Endothelial cell of umbilical vein (primary cell): ENCODE data around the gene PDE10A. TPM values are rescaled to one million over a fixed set of nuclear protein-coding genes. Genes with fewer than 3 reads are reported as not detected.

Experiments
- BruUV-seq: library from RNA; stranded (reverse); fragments of 400-500 nt; replicated peaks from 2 replicates; lab custom pipeline; 2021; lab: Mats Ljungman, UMichigan
- CTCF ChIA-PET: fragments of 300-600, 350-600 bp; sonication (Branson Sonifier 250); formaldehyde crosslinking; loops from one replicate; lab custom pipeline; 2021; ENCODE audit warnings: antibody characterized with exemption, inconsistent platforms; lab: Charles Lee
- POLR2A ChIA-PET: fragments of 300-600, 350-600 bp; sonication (Branson Sonifier 250); formaldehyde crosslinking; loops from one replicate; lab custom pipeline; 2021; ENCODE audit warnings: antibody characterized with exemption, inconsistent platforms; lab: Charles Lee
- DNase-seq: peaks from one replicate; pipeline ENCODE4 v3.0.0-alpha.2; 2011; ENCODE audit warnings: low read depth, low spot score
- FAIRE-seq: peaks from 2 replicates; lab custom pipeline; 2011; peaks lifted over from hg19 to GRCh38; lab: Jason Lieb, UNC
- H2AFZ ChIP-seq: 2 replicates; pipeline ENCODE4 v1.6.0; 2012; ENCODE audit warnings: low read depth, low read length, control low read depth, inconsistent platforms
- H3K27ac ChIP-seq: 2 replicates; pipeline ENCODE4 v1.5.1; 2011; ENCODE audit warnings: low read depth, mild to moderate bottlenecking, control low read depth, low read length, moderate library complexity; ENCODE audit not compliant: insufficient read depth
- H3K27me3 ChIP-seq, 2 experiments: 2 replicates each; pipeline versions ENCODE4 v1.6.0 to v1.6.1; 2011; ENCODE audit warnings: low read length in 2 of 2, mixed read lengths in 1 of 2; ENCODE audit not compliant: control insufficient read depth in 2 of 2, insufficient read depth in 2 of 2
- H3K36me3 ChIP-seq, 2 experiments: 2 replicates in 1 of 2; 3 replicates in 1 of 2; pipeline ENCODE4 v1.5.1; 2011; ENCODE audit warnings: low read length in 2 of 2, mild to moderate bottlenecking in 1 of 2, moderate library complexity in 1 of 2; ENCODE audit not compliant: control insufficient read depth in 2 of 2, insufficient read depth in 2 of 2; ENCODE audit errors: extremely low read depth in 1 of 2
- H3K4me1 ChIP-seq: 3 replicates; pipeline ENCODE4 v1.5.1; 2011; ENCODE audit warnings: mild to moderate bottlenecking, low read length; ENCODE audit not compliant: control insufficient read depth, insufficient read depth; ENCODE audit errors: extremely low read depth
- H3K4me2 ChIP-seq: 2 replicates; pipeline ENCODE4 v1.6.1; 2011; ENCODE audit warnings: low read length, control low read depth, mixed read lengths; ENCODE audit not compliant: insufficient read depth
- H3K4me3 ChIP-seq, 3 experiments: fragments of 200-600 bp in 1 of 3; sonication (generic), shearing (Covaris generic) in 1 of 3; replicated peaks in 1 of 3; 2 replicates each; pipeline ENCODE4 v1.5.1; 2011 to 2016; ENCODE audit warnings: control low read depth in 3 of 3, low read length in 3 of 3, mild to moderate bottlenecking in 2 of 3, inconsistent platforms in 1 of 3, low read depth in 1 of 3, moderate library complexity in 1 of 3; ENCODE audit not compliant: insufficient read depth in 1 of 3
- H3K79me2 ChIP-seq: 2 replicates; pipeline ENCODE4 v1.6.0; 2012; ENCODE audit warnings: low read length, inconsistent platforms; ENCODE audit not compliant: control insufficient read depth, insufficient read depth
- H3K9ac ChIP-seq: replicated peaks from 2 replicates; pipeline ENCODE3; 2011; ENCODE audit warnings: low read length, control low read depth; ENCODE audit not compliant: insufficient read depth; ENCODE audit errors: extremely low read depth
- H3K9me1 ChIP-seq: replicated peaks from 3 replicates; pipeline ENCODE4 v1.6.0; 2011; ENCODE audit warnings: mild to moderate bottlenecking, low read length; ENCODE audit not compliant: control insufficient read depth, insufficient read depth; ENCODE audit errors: extremely low read depth
- H3K9me3 ChIP-seq: replicated peaks from 2 replicates; pipeline ENCODE4 v1.5.1; 2012; ENCODE audit warnings: low read length, inconsistent platforms; ENCODE audit not compliant: control insufficient read depth, insufficient read depth
- H4K20me1 ChIP-seq: replicated peaks from 2 replicates; pipeline ENCODE3; 2011; ENCODE audit warnings: mild to moderate bottlenecking, low read length; ENCODE audit not compliant: control insufficient read depth, insufficient read depth; ENCODE audit errors: extremely low read depth
- EZH2 ChIP-seq: IDR thresholded peaks from 2 replicates; pipeline ENCODE4 v1.6.1; 2012; ENCODE audit warnings: borderline replicate concordance, low read depth, mild to moderate bottlenecking, moderate library complexity, low read length, inconsistent platforms; ENCODE audit not compliant: severe bottlenecking
- FOS ChIP-seq: IDR thresholded peaks from 2 replicates; pipeline ENCODE4 v1.6.1; 2011; ENCODE audit warnings: mild to moderate bottlenecking, low read length, moderate library complexity, borderline replicate concordance; ENCODE audit not compliant: insufficient read depth
- GATA2 ChIP-seq: IDR thresholded peaks from 2 replicates; pipeline ENCODE4 v1.7.0; 2011; ENCODE audit warnings: low read depth, mild to moderate bottlenecking, moderate library complexity, mixed read lengths, low read length; ENCODE audit not compliant: insufficient read length, insufficient read depth
- JUN ChIP-seq: IDR thresholded peaks from 2 replicates; pipeline ENCODE4 v1.6.1; 2011; ENCODE audit warnings: borderline replicate concordance, low read depth; ENCODE audit not compliant: insufficient read length, insufficient read depth
- MYC ChIP-seq: IDR thresholded peaks from one replicate; pipeline ENCODE4 v1.6.1; 2011; ENCODE audit warnings: mild to moderate bottlenecking, low read depth, low read length
- POLR2A ChIP-seq: IDR thresholded peaks from 2 replicates; pipeline ENCODE4 v1.6.1; 2012; ENCODE audit warnings: low read depth, mild to moderate bottlenecking, control low read depth, low read length
- POLR2AphosphoS5 ChIP-seq: IDR thresholded peaks from 2 replicates; pipeline ENCODE4 v1.6.1; 2012; ENCODE audit warnings: low read depth, mild to moderate bottlenecking, control low read depth, low read length, moderate library complexity; ENCODE audit not compliant: insufficient read depth
- dilution Hi-C: fragments of 300-500 bp; cut with MboI; formaldehyde crosslinking; loops from one replicate; pipeline ENCODE4 v1.15.0; 2019; ENCODE audit warnings: low sequenced_read_pairs; ENCODE audit not compliant: extremely low pct_ligation_motif_present
- intact Hi-C: fragments of 100-400 bp; cut with micrococcal nuclease; formaldehyde crosslinking; loops from one replicate; pipeline ENCODE4 v1.10.0; 2022
- polyA plus RNA-seq, 4 experiments: library from polyadenylated mRNA; depleted of rRNA in 3 of 4; stranded (reverse) in 3 of 4; unstranded in 1 of 4; fragments of >200 nt; gene quantifications; 2 replicates each; pipeline versions ENCODE4 v1.2.1 to v1.2.3, GENCODE V29; 2011 to 2012; ENCODE audit warnings: missing spikeins in 1 of 4
- total RNA-seq: library from RNA; stranded (reverse); gene quantifications from 2 replicates; pipeline ENCODE4 v1.2.3, GENCODE V29; 2021
- TF ChIP-seq, protein P1 (sequence below): IDR thresholded peaks from 2 replicates; pipeline ENCODE4 v1.6.1; 2011; ENCODE audit not compliant: insufficient read depth, insufficient read length

Gene PDE10A
- total and polyA plus RNA-seq, 2 donors (not counting 3 experiments of a cell fraction or from before 2014, with no cell fraction given) = 0.86 to 2.9 TPM

GRCh38 chr6:165403006-165403595, 259.9 kb downstream of the PDE10A start:
- CTCF ChIA-PET = no interaction called here
- no peak overlapping the region for H3K4me3 ChIP-seq
- H3K27ac ChIP-seq = no peak overlapping the region
- TF ChIP-seq GATA2 (peak; percentile 6), EZH2 (no peak), MYC (no peak), POLR2AphosphoS5 (no peak)
- TF ChIP-seq, protein P1, sequence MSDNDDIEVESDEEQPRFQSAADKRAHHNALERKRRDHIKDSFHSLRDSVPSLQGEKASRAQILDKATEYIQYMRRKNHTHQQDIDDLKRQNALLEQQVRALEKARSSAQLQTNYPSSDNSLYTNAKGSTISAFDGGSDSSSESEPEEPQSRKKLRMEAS = no peak
- no peaks in the 10 kb centered on the region for H3K79me2 ChIP-seq
- DNase-seq (no peak), FAIRE-seq (no peak)
- dilution Hi-C loops = no loop called here
- no peaks in the 10 kb centered on the region for H3K9me1 ChIP-seq
- no peaks in the 10 kb centered on the region for H3K9me3 ChIP-seq
- no peak overlapping the region for H3K9ac ChIP-seq
- intact Hi-C loops = no loop called here
- H3K4me1 ChIP-seq = no peaks in the 10 kb centered on the region
- no TSS peak for BruUV-seq
- no peaks in the 10 kb centered on the region for H4K20me1 ChIP-seq
- POLR2A ChIA-PET = no interaction called here
- H3K27me3 ChIP-seq = no peaks in the 10 kb centered on the region
- H2AFZ ChIP-seq = no peak overlapping the region
- no peak overlapping the region for H3K4me2 ChIP-seq
- no peaks in the 10 kb centered on the region for H3K36me3 ChIP-seq

DNA sequence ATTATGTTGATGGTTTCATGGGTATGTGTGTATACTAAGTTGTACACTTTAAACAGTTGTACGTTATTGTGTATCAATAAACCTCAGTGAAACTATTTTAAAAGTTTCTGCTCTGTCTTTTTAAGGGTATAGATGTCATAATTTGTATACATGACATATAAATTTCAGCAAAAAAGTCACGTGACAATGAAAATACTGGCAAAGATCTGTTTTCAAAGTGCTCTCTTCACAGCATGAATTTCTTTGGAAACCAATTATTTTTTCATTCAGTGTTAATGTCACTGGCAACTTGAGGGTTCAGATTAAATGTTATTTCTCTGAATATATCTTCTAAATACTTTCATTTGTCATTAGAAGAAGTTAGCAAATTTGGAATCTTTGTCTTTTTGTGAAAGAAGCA, 261.9 kb downstream of the PDE10A start:
- no peak overlapping the region for H3K9ac ChIP-seq
- dilution Hi-C loops (no loop called here), intact Hi-C loops (no loop called here)
- ChIA-PET CTCF (no interaction called here), POLR2A (no interaction called here)
- no peak for DNase-seq
- no peak overlapping the region for H3K4me2 ChIP-seq
- no peaks in the 10 kb centered on the region for H3K79me2 ChIP-seq
- H3K4me1 ChIP-seq = no peaks in the 10 kb centered on the region
- no peaks in the 10 kb centered on the region for H3K9me1 ChIP-seq
- no peak overlapping the region for H3K4me3 ChIP-seq
- TF ChIP-seq GATA2 (no peak), FOS (no peak), POLR2A (no peak), JUN (no peak), MYC (no peak)
- no peaks in the 10 kb centered on the region for H3K9me3 ChIP-seq
- BruUV-seq = no TSS peak
- no peak for FAIRE-seq
- H3K27ac ChIP-seq = no peak overlapping the region
- H3K36me3 ChIP-seq = no peaks in the 10 kb centered on the region
- no peak overlapping the region for H2AFZ ChIP-seq
- H4K20me1 ChIP-seq = no peaks in the 10 kb centered on the region
- no peaks in the 10 kb centered on the region for H3K27me3 ChIP-seq
